GM21367 (cell line): ENCODE results near the gene FBLIM1.

Source experiments
- ATAC-seq: cut with Tn5 transposase; IDR thresholded peaks from one replicate; pipeline ENCODE4 v1.9.1; 2021; ENCODE audit not compliant: unreplicated experiment

Gene FBLIM1

GRCh38 chr1:15747378-15747777 is 11.2 kb upstream of the FBLIM1 start:
- ATAC-seq, result no peak

- no peak for ATAC-seq
Observed at GRCh38 chr1:15748264-15748663, 10.3 kb upstream of the FBLIM1 start.

DNA sequence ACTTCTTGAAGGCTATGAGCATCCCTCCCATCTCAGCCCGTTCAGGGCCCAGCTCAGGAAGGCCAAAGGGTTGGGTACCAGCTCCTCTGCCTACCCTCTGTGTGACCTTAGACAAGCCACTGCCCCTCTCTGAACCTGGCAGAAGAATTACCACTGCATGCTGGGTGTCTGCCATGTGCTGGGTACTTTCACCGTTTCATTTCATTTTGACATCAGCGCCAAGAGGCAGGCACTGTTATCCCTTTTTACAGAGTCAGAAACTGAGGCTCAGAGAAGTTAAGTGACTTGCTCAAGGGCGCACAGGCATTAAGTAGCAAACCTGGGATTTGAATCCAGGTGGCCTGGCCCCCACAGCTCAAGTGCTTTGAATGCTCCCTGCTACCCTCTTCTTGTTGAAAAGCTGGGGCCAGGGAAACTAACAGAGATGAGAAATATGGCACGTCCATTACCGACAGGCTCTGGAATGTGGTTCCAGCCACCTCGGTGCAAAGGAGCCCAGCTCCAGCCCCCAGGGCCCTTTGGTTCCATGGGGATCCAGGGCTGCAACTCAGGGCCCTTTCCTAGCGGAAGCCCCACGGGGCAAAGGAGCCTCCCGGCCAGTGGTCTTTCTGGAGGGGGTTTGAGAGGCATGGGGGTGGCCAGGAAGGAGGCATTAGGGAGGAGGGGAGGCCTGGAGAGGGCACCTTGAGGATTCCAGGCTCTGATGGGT is 9.8 kb upstream of the FBLIM1 start:
- no peak for ATAC-seq

- no peak for ATAC-seq
Observed at GRCh38 chr1:15749399-15750291, 8.9 kb upstream of the FBLIM1 start.

DNA sequence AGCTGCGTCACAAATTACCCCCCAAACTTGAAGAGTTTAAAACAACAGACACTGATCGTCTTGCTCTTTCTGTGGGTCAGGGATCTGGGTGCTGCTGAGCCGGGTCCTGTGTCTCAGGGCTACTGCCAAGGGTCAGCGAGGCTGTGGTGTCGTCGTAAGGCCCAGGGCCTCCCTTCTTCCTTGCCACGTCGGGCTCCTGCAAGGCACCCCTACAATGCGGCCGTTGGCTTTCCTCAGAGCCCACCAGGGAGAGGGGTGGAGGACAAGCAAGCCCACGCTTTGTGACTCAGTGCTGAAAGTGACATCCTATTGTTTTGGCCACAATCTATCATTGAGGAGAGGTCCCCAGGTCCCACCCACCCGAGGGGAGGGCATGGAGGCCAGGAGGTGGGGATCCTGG is 7.7 kb upstream of the FBLIM1 start:
- ATAC-seq, result no peak

- no peak for ATAC-seq
Observed at GRCh38 chr1:15751717-15752116, 6.9 kb upstream of the FBLIM1 start.

- ATAC-seq, result no peak
Observed at GRCh38 chr1:15753776-15754175, 4.8 kb upstream of the FBLIM1 start.

DNA sequence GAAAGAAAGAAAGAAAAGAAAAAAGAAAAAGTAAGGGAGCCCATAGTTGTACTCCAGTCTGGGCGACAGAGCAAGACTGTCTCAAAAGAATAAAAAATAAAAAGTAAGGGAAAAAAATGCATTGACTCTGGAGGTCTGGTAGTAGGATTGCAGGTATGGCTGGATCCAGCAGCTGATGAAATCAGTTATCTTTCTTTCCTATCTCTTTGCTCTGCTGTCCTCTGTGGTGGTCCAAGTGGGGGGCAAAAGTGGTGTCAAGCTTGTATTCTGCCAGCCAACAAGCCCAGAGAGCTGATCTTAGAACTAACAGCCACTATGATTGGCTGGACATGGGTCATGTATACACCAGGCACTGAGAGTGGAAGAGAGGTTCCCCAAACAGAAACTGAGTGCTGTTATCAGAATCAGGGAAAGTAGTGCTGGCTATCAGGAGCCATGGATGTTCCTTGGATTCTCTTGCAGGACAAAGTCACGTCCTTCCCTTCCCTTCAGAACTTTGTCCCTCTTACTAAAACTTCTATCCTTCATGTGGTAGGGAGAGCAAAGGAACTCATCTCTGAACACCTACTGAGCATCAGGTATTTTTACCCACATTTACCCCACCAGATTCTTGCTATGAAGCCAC is 3.5 kb upstream of the FBLIM1 start:
- ATAC-seq, result no peak

DNA sequence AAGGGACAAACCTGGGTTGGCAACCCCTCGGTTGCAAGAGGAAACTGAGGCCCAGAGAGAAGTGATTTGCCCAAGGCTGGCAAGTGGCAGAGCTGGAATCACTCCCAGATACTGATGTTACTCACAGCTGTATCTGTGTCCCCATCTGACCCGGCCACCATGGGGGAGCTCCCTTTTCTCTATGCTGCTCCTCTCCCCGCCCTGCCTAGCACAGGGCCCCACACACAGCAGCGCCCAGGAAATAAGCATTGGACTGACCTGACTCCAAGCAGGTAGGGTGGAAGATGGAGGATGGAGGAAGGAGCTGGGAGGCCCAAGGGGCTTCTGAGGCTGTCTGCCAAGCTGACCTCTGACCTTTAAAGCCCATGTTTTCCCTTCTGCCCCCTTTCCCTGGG is 3.0 kb upstream of the FBLIM1 start:
- no peak for ATAC-seq

DNA sequence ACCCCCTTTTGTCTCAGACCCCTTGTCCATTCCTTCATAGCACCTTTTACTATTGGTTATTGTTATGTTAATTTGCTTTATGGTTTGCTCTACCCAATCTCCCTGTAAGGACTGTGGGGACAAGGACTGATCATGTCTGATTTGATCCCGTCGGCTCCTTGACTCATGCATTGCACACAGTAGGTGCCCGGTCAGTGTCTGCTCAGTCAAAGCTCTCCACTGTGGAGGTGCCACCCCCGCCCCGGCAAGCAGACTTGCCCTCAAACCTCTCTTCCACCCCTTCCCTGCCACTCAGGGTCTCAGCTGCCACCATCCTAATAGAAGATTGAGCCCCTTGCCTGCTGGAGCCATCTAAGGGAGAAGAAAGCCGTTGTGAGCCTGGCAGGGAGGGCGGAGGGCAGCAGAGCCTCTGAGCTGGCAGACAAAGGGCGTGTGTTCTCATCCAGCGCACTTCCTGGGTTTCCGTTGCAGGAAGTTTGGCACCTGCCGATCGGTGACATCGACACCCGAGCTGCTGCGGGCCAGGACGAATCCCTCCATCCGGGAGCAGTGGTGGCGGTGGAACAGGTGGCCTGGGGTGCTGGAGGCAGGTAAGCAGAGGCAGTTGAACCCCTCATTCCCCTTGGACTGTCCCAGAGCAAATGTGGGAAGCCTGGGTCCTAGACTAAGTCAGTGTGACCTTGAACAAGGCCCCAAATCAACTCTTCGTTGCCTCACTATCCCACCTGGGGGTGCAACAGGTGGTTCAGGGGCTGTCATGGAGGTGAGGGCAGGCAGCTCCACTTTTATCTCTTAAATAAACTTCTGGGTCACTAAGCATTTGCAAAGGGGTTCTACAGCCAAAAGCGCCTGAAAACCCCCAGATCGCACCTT is 2.2 kb upstream of the FBLIM1 start:
- ATAC-seq, result no peak

DNA sequence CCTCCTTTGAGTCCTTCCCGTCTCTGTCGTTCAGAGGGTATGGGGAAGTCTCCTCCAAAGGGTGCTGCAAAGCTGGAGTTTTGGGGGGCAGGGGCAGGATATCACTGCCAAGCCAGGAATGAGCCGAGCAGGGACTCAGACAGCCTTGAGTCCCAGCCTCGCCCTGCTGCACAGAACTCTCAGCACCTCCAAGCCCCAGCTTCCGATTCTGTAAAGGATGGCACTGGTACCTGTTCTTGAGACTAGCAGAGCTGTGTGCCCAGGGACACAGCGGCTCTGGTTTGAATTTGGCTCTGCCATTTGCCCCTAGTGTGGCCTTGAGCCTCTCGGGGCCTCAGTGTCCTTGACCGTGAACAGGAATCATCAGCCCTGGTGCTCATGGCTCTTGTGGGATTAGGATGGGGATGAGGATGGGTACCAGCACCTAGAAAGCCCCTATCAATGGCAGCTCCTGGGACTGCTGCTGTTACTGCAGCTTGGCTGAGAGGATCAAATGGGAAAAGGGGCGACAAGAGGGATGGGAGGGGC is 1.5 kb upstream of the FBLIM1 start:
- ATAC-seq, result no peak

GRCh38 chr1:15757575-15758342 is 836 bp upstream of the FBLIM1 start:
- no peak for ATAC-seq

DNA sequence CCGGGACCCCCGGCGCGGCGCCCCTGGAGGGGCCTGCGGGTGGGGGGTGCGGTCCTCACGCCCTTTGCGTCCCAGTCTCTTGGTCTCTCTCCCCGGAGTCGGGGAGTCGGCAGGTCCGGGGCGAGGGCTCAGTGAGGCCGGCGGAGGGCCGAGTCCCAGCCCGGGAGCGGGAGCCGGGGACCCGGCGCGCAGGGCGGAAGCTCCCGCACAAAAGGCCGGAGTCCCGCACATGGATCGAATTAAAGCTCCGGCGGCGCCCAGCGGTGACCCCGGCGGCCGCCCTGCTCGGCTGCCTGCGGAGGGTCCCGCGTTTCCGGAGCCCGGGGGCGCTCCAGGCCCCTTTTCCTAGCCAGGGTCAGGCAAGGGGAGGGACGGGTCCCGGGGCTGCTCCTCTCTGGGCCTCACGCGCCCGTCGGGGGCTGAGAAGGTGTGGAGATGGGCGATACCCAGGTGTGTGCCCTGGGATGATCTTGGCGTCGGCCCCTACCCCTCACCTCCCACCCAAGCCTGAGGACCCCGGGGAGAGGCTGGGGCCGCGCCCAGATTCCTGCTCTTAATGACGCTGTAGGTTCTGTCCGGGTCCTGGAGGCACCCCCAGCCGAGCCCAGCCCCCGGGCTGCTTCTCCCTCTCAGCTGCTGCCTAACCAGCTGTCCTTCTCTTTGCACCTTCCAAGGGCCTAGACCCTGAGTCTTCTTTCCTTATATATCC is 512 bp downstream of the FBLIM1 start:
- ATAC-seq, result no peak

- ATAC-seq, result no peak
Observed at GRCh38 chr1:15760520-15761211, 2.1 kb downstream of the FBLIM1 start.

- no peak for ATAC-seq
Observed at GRCh38 chr1:15761366-15762128, 3.0 kb downstream of the FBLIM1 start.

DNA sequence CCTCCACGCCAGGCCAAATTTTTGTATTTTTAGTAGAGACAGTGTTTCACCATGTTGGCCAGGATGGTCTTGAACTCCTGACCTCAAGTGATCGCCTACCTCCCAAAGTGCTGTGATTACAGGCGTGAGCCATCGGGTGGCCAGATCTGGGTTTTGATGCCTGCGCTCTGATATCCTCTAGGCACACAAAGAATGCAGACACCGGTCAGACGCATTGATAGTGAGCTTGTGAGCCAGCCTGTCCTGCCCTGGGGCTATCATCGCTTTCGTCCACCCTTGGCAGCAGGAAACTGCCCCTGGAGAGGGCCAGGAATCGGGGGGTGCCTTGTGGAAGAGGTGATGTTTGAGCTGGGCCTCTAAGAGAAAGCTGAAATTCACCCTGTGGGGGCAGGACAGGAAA is 4.0 kb downstream of the FBLIM1 start:
- no peak for ATAC-seq

- ATAC-seq, result no peak
Observed at GRCh38 chr1:15764269-15764764, 5.7 kb downstream of the FBLIM1 start.

DNA sequence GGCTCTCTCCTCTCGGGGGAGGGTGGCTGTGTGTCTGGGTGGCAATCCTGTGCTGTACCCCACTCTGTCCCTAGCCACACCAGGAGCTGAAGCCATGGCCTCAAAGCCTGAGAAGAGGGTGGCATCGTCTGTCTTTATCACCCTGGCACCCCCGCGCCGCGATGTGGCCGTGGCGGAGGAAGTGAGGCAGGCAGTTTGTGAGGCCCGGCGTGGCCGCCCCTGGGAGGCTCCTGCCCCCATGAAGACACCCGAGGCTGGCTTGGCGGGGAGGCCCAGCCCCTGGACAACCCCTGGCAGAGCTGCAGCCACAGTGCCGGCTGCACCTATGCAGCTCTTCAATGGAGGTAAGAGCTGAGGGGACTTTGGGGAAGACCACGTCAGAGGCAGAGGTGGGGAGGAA is 6.3 kb downstream of the FBLIM1 start:
- ATAC-seq, result no peak
